ENCODE data around the gene KCNK4.
A peak's percentile ranks its signal among the peaks of the same experiment; 100 is the strongest.

The KCNK4 gene

GRCh38 chr11:64268025-64268892 lies 22.8 kb upstream of the KCNK4 start:
- Histone ChIP-seq H3K36me3 (peaks cover 9 to 46% (median 35%) of the 10 kb centered on the region in 11 experiments), H3K4me3 (peak overlapping the region; percentile 68 to 82 (median 74)), H3K9ac (peak overlapping the region; percentile 88 to 96 (median 92)), H3K27ac (peak overlapping the region; percentile 87 to 98 (median 96)), H3K4me1 (peaks cover 66 to 81% (median 75%) of the 10 kb centered on the region in 10 experiments), H3K27me3 (no peaks in the 10 kb centered on the region), H4K20me1 (peaks cover 0 to 27% (median 0%) of the 10 kb centered on the region in 11 experiments; a peak in 4 of 22 replicates), H3K9me3 (replicated peaks in 1 of 11) (no peaks in the 10 kb centered on the region), H3K4me2 (peak overlapping the region; percentile 83 to 99 (median 96))
- TF ChIP-seq Cebpa-rat (IDR thresholded peaks at IDR 0.05): no peak

GRCh38 chr11:64268893-64269539 lies 22.1 kb upstream of the KCNK4 start:
- H4K20me1 ChIP-seq: peaks cover 0 to 20% (median 0%) of the 10 kb centered on the region in 11 experiments; a peak in 3 of 22 replicates
- peaks cover 1 to 45% (median 29%) of the 10 kb centered on the region in 11 experiments; a peak in 16 of 22 replicates for H3K36me3 ChIP-seq
- peak in 1 of 11 experiments; percentile 9; a peak in 1 of 22 replicates for TF ChIP-seq Cebpa-rat (IDR thresholded peaks at IDR 0.05)
- H3K9ac ChIP-seq: peak overlapping the region; percentile 88 to 96 (median 92)
- H3K27me3 ChIP-seq: no peaks in the 10 kb centered on the region
- H3K27ac ChIP-seq: peak overlapping the region; percentile 87 to 98 (median 96)
- H3K4me3 ChIP-seq: peak overlapping the region; percentile 68 to 82 (median 74)
- H3K4me2 ChIP-seq: peak overlapping the region; percentile 83 to 99 (median 96)
- H3K4me1 ChIP-seq: peaks cover 62 to 74% (median 68%) of the 10 kb centered on the region in 10 experiments
- H3K9me3 ChIP-seq (replicated peaks in 1 of 11): no peaks in the 10 kb centered on the region

- peak in 9 of 11 experiments; percentile 28 to 92 (median 73); a peak in 15 of 22 replicates for TF ChIP-seq Cebpa-rat (IDR thresholded peaks at IDR 0.05)
- Histone ChIP-seq H3K27ac (peak overlapping the region; percentile 87 to 98 (median 96)), H3K9ac (peak overlapping the region; percentile 88 to 96 (median 92))
These were observed 21.4 kb upstream of the KCNK4 start for GRCh38 chr11:64269540-64270220.

GRCh38 chr11:64275031-64275800 lies 15.9 kb upstream of the KCNK4 start:
- H3K9ac ChIP-seq: 0 out of 22 replicates have a peak overlapping the region, but pooled peaks of 1 of the 11 experiments have one; percentile 18
- no peak overlapping the region for H3K4me2 ChIP-seq
- H3K4me1 ChIP-seq: peaks cover 22 to 44% (median 26%) of the 10 kb centered on the region in 10 experiments
- TF ChIP-seq Cebpa-rat (IDR thresholded peaks at IDR 0.05): no peak
- H3K9me3 ChIP-seq (replicated peaks in 1 of 11): no peaks in the 10 kb centered on the region
- no peak overlapping the region for H3K27ac ChIP-seq
- peaks cover 17 to 62% (median 39%) of the 10 kb centered on the region in 11 experiments; a peak in 21 of 22 replicates for H3K36me3 ChIP-seq
- peaks cover 0 to 8% (median 0%) of the 10 kb centered on the region in 11 experiments; a peak in 2 of 22 replicates for H4K20me1 ChIP-seq
- H3K27me3 ChIP-seq: no peaks in the 10 kb centered on the region
- H3K4me3 ChIP-seq: no peak overlapping the region

More at GRCh38 chr11:64269540-64270220, 21.4 kb upstream of the KCNK4 start:
- H3K4me3 ChIP-seq: peak overlapping the region; percentile 68 to 82 (median 74)
- H4K20me1 ChIP-seq: peaks cover 0 to 14% (median 0%) of the 10 kb centered on the region in 11 experiments; a peak in 2 of 22 replicates
- no peaks in the 10 kb centered on the region for H3K27me3 ChIP-seq
- H3K36me3 ChIP-seq: peaks cover 0 to 42% (median 23%) of the 10 kb centered on the region in 11 experiments; a peak in 13 of 22 replicates
- H3K9me3 ChIP-seq (replicated peaks in 1 of 11): no peaks in the 10 kb centered on the region
- peak overlapping the region; percentile 87 to 99 (median 96) for H3K4me2 ChIP-seq
- H3K4me1 ChIP-seq: peaks cover 55 to 67% (median 61%) of the 10 kb centered on the region in 10 experiments

GRCh38 chr11:64275841-64276240 lies 15.3 kb upstream of the KCNK4 start:
- no peaks in the 10 kb centered on the region for H3K27me3 ChIP-seq
- peaks cover 17 to 63% (median 39%) of the 10 kb centered on the region in 11 experiments; a peak in 21 of 22 replicates for H3K36me3 ChIP-seq
- 0 out of 22 replicates have a peak overlapping the region, but pooled peaks of 1 of the 11 experiments have one; percentile 18 for H3K9ac ChIP-seq
- H4K20me1 ChIP-seq: peaks cover 0 to 8% (median 0%) of the 10 kb centered on the region in 11 experiments; a peak in 2 of 22 replicates
- H3K4me3 ChIP-seq: no peak overlapping the region
- H3K9me3 ChIP-seq (replicated peaks in 1 of 11): no peaks in the 10 kb centered on the region
- 0 out of 22 replicates have a peak overlapping the region, but pooled peaks of 1 of the 11 experiments have one; percentile 63 for H3K4me2 ChIP-seq
- no peak for TF ChIP-seq Cebpa-rat (IDR thresholded peaks at IDR 0.05)
- no peak overlapping the region for H3K27ac ChIP-seq
- H3K4me1 ChIP-seq: peaks cover 22 to 44% (median 26%) of the 10 kb centered on the region in 10 experiments

- Histone ChIP-seq H3K36me3 (peaks cover 17 to 73% (median 40%) of the 10 kb centered on the region in 11 experiments; a peak in 21 of 22 replicates), H3K9ac (peak overlapping the region; percentile 6 to 62 (median 53); a peak in 19 of 22 replicates), H3K27me3 (no peaks in the 10 kb centered on the region), H4K20me1 (peaks cover 0 to 8% (median 0%) of the 10 kb centered on the region in 11 experiments; a peak in 2 of 22 replicates), H3K4me2 (peak overlapping the region; percentile 37 to 73 (median 66); a peak in 20 of 22 replicates), H3K4me3 (no peak overlapping the region), H3K27ac (peak overlapping the region in 5 of 11 experiments; percentile 6 to 47 (median 28); a peak in 5 of 22 replicates), H3K4me1 (peaks cover 18 to 40% (median 22%) of the 10 kb centered on the region in 10 experiments), H3K9me3 (replicated peaks in 1 of 11) (no peaks in the 10 kb centered on the region)
- TF ChIP-seq Cebpa-rat (IDR thresholded peaks at IDR 0.05): no peak
These were observed 14.3 kb upstream of the KCNK4 start for GRCh38 chr11:64276653-64277431.
